ENCODE data around the gene GNB1. TPM values are rescaled to one million over a fixed set of nuclear protein-coding genes. Genes with fewer than 3 reads are reported as not detected.

GNB1 gene
- total and polyA plus RNA-seq, 9 of the 15 experiments (the other 6 are each of a cell fraction or from before 2014, with no cell fraction given): 34.3 to 388 (median 114) TPM

- Histone ChIP-seq H3K4me3 (no peak overlapping the region), H3K4me1 (replicated peaks in 1 of 2; ENCODE audit: control insufficient read depth in 2 of 2, insufficient read depth in 2 of 2, low read length in 2 of 2) (no peaks in the 10 kb centered on the region), H3K9ac (ENCODE audit: insufficient read depth in 1 of 2, low read depth in 2 of 2, low read length in 2 of 2) (no peak overlapping the region), H3K27me3 (ENCODE audit: control insufficient read depth in 2 of 2, insufficient read depth in 2 of 2, low read length in 2 of 2) (no peaks in the 10 kb centered on the region), H4K20me1 (replicated peaks; ENCODE audit: control insufficient read depth, insufficient read depth, low read length) (no peaks in the 10 kb centered on the region; the same call in 1 of the 2 replicates), H3K9me3 (replicated peaks; ENCODE audit: control insufficient read depth, insufficient read depth, low read depth, low read length) (no peaks in the 10 kb centered on the region), H3K27ac (ENCODE audit: extremely low read depth, low read depth, low read length) (no peak overlapping the region), H2AFZ (ENCODE audit: low read depth, low read length) (no peak overlapping the region), H3K79me2 (ENCODE audit: control insufficient read depth, insufficient read depth, low read length) (peaks cover 28% of the 10 kb centered on the region; the same call in 2 of the 3 replicates), H3K36me3 (ENCODE audit: control insufficient read depth, insufficient read depth, low read length) (peaks cover 59% of the 10 kb centered on the region), H3K9me1 (ENCODE audit: control insufficient read depth, insufficient read depth, low read length) (peaks cover 3% of the 10 kb centered on the region), H3K4me2 (ENCODE audit: insufficient read depth, low read length) (no peak overlapping the region)
- in situ Hi-C loops (cut with MboI) (no loop called here), intact Hi-C loops (cut with micrococcal nuclease) (no loop called here)
- no peak for FAIRE-seq
- DNase-seq (ENCODE audit: extremely low read depth in 1 of 4, low spot score in 3 of 4): no peak
- CTCF ChIA-PET (ENCODE audit: low intra/inter-chr PET ratio): no interaction called here
- BruUV-seq (replicated peaks): no TSS peak
- POLR2A ChIA-PET: interaction anchor here (0.8 to 1.7 kb wide), 4 partner anchors 17 to 53 kb away, joined by 3 to 5 read pairs (median 3); no protein-coding TSS in a partner anchor
- WGBS (ENCODE audit: insufficient coverage, low coverage, missing lambda C conversion rate): 91% methylated on average over 9 of the region's 9 CpGs
- TF ChIP-seq NR2C2 (CRISPR knock-in tag; IDR thresholded peaks at IDR 0.05): no peak
- TF ChIP-seq NR2C2 (tag; IDR thresholded peaks at IDR 0.05): no peak
- ATAC-seq: no peak
These were observed 64.4 kb downstream of the GNB1 start for GRCh38 chr1:1826356-1827088.

DNA sequence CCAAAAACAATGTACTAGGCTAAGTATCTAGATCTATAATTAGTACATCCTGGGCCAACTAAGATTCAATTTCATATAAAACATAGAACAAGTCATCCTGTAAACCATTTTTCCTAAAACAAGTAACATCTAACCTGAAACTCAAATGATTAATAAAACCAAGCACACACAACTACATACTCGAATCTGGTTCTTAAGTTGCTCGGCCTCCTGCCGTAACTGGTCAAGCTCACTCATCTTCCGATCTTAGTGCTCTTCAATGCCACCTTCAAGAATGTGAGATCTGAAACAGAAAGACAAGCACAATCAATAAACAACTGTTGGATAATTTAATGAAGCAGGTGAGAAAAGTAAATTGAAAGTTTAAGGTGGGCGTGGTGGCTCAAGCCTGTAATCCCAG is 65.7 kb downstream of the GNB1 start:
- no peak overlapping the region for H3K4me3 ChIP-seq
- H3K79me2 ChIP-seq (ENCODE audit: control insufficient read depth, insufficient read depth, low read length): peaks cover 25% of the 10 kb centered on the region; the same call in 2 of the 3 replicates
- no peaks in the 10 kb centered on the region; the same call in 1 of the 2 replicates for H4K20me1 ChIP-seq (replicated peaks; ENCODE audit: control insufficient read depth, insufficient read depth, low read length)
- H3K27ac ChIP-seq (ENCODE audit: extremely low read depth, low read depth, low read length): no peak overlapping the region
- WGBS (ENCODE audit: insufficient coverage, low coverage, missing lambda C conversion rate): 95% methylated on average over 5 of the region's 5 CpGs
- H3K36me3 ChIP-seq (ENCODE audit: control insufficient read depth, insufficient read depth, low read length): peaks cover 58% of the 10 kb centered on the region
- no peak for DNase-seq (ENCODE audit: extremely low read depth in 1 of 4, low spot score in 3 of 4)
- intact Hi-C loops (cut with micrococcal nuclease) (no loop called here), in situ Hi-C loops (cut with MboI) (no loop called here)
- ChIA-PET CTCF (ENCODE audit: low intra/inter-chr PET ratio) (no interaction called here), POLR2A (no interaction called here)
- H3K9me1 ChIP-seq (ENCODE audit: control insufficient read depth, insufficient read depth, low read length): peaks cover 3% of the 10 kb centered on the region
- no peak overlapping the region for H2AFZ ChIP-seq (ENCODE audit: low read depth, low read length)
- H3K9ac ChIP-seq (ENCODE audit: insufficient read depth in 1 of 2, low read depth in 2 of 2, low read length in 2 of 2): no peak overlapping the region
- no peaks in the 10 kb centered on the region for H3K9me3 ChIP-seq (replicated peaks; ENCODE audit: control insufficient read depth, insufficient read depth, low read depth, low read length)
- H3K4me2 ChIP-seq (ENCODE audit: insufficient read depth, low read length): no peak overlapping the region
- BruUV-seq (replicated peaks): no TSS peak
- no peaks in the 10 kb centered on the region for H3K27me3 ChIP-seq (ENCODE audit: control insufficient read depth in 2 of 2, insufficient read depth in 2 of 2, low read length in 2 of 2)
- no peaks in the 10 kb centered on the region for H3K4me1 ChIP-seq (replicated peaks in 1 of 2; ENCODE audit: control insufficient read depth in 2 of 2, insufficient read depth in 2 of 2, low read length in 2 of 2)
- no peak for ATAC-seq
- no peak for FAIRE-seq
- TF ChIP-seq ZNF699 (CRISPR knock-in tag; IDR thresholded peaks at IDR 0.05; ENCODE audit: insufficient replicate concordance) (no peak), DIDO1 (tag; IDR thresholded peaks at IDR 0.05; ENCODE audit: low read depth) (no peak), ELF1 (tag; IDR thresholded peaks at IDR 0.05) (no peak), ZBTB26 (CRISPR knock-in tag; IDR thresholded peaks at IDR 0.05) (no peak), ZNF140 (CRISPR knock-in tag; IDR thresholded peaks at IDR 0.05) (no peak), CBX3 (IDR thresholded peaks at IDR 0.05; ENCODE audit: borderline replicate concordance in 1 of 2, low read length in 2 of 2) (no peak), RBM14 (IDR thresholded peaks at IDR 0.05; ENCODE audit: borderline replicate concordance, insufficient read depth, low read depth, low read length) (no peak), GTF2F1 (IDR thresholded peaks at IDR 0.05; ENCODE audit: low read depth, low read length) (no peak)
- TF ChIP-seq, protein P1, sequence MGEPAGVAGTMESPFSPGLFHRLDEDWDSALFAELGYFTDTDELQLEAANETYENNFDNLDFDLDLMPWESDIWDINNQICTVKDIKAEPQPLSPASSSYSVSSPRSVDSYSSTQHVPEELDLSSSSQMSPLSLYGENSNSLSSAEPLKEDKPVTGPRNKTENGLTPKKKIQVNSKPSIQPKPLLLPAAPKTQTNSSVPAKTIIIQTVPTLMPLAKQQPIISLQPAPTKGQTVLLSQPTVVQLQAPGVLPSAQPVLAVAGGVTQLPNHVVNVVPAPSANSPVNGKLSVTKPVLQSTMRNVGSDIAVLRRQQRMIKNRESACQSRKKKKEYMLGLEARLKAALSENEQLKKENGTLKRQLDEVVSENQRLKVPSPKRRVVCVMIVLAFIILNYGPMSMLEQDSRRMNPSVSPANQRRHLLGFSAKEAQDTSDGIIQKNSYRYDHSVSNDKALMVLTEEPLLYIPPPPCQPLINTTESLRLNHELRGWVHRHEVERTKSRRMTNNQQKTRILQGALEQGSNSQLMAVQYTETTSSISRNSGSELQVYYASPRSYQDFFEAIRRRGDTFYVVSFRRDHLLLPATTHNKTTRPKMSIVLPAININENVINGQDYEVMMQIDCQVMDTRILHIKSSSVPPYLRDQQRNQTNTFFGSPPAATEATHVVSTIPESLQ (CRISPR knock-in tag; IDR thresholded peaks at IDR 0.05): no peak
